ENCODE data around the gene PTBP2. TPM values are rescaled to one million over a fixed set of nuclear protein-coding genes. Genes with fewer than 3 reads are reported as not detected.

Gene PTBP2
- total and polyA plus RNA-seq, 4 donors: 2.5 to 14.6 (median 9.0) TPM

GRCh38 chr1:96715482-96715881 is 6.1 kb upstream of the PTBP2 start:
- Histone ChIP-seq H3K27ac (ENCODE audit: low read depth in 1 of 2, low read length in 2 of 2) (no peak overlapping the region), H3K4me3 (ENCODE audit: low read depth in 1 of 3, low read length in 3 of 3) (no peak overlapping the region), H3K36me3 (ENCODE audit: control insufficient read depth in 4 of 4, insufficient read depth in 3 of 4, low read depth in 1 of 4, low read length in 3 of 4) (no peaks in the 10 kb centered on the region), H3K9ac (ENCODE audit: low read depth in 1 of 2, low read length in 2 of 2) (no peak overlapping the region), H3K27me3 (ENCODE audit: control insufficient read depth in 4 of 4, insufficient read depth in 4 of 4, low read length in 3 of 4) (no peaks in the 10 kb centered on the region), H3K4me1 (ENCODE audit: control insufficient read depth in 4 of 4, insufficient read depth in 4 of 4, low read length in 3 of 4) (no peaks in the 10 kb centered on the region), H3K9me3 (ENCODE audit: control insufficient read depth in 4 of 4, low read length in 3 of 4) (no peaks in the 10 kb centered on the region)
- WGBS: 56% methylated on average over 1 of the region's 1 CpG
- no peak for TF ChIP-seq MAX (IDR thresholded peaks at IDR 0.05)
- TF ChIP-seq, protein P1, sequence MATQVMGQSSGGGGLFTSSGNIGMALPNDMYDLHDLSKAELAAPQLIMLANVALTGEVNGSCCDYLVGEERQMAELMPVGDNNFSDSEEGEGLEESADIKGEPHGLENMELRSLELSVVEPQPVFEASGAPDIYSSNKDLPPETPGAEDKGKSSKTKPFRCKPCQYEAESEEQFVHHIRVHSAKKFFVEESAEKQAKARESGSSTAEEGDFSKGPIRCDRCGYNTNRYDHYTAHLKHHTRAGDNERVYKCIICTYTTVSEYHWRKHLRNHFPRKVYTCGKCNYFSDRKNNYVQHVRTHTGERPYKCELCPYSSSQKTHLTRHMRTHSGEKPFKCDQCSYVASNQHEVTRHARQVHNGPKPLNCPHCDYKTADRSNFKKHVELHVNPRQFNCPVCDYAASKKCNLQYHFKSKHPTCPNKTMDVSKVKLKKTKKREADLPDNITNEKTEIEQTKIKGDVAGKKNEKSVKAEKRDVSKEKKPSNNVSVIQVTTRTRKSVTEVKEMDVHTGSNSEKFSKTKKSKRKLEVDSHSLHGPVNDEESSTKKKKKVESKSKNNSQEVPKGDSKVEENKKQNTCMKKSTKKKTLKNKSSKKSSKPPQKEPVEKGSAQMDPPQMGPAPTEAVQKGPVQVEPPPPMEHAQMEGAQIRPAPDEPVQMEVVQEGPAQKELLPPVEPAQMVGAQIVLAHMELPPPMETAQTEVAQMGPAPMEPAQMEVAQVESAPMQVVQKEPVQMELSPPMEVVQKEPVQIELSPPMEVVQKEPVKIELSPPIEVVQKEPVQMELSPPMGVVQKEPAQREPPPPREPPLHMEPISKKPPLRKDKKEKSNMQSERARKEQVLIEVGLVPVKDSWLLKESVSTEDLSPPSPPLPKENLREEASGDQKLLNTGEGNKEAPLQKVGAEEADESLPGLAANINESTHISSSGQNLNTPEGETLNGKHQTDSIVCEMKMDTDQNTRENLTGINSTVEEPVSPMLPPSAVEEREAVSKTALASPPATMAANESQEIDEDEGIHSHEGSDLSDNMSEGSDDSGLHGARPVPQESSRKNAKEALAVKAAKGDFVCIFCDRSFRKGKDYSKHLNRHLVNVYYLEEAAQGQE (IDR thresholded peaks at IDR 0.05): no peak
- TF ChIP-seq EGR1 (IDR thresholded peaks at IDR 0.05; ENCODE audit: low read depth in 2 of 2): no peak
- no peak for TF ChIP-seq FOXA1 (IDR thresholded peaks at IDR 0.05)
- no peak for TF ChIP-seq SP1 (IDR thresholded peaks at IDR 0.05)
- TF ChIP-seq NR2F2 (IDR thresholded peaks at IDR 0.05): no peak
- no peak for DNase-seq (ENCODE audit: low spot score)

GRCh38 chr1:96721053-96721415 is 550 bp upstream of the PTBP2 start:
- no peaks in the 10 kb centered on the region for H3K27me3 ChIP-seq (ENCODE audit: control insufficient read depth in 4 of 4, insufficient read depth in 4 of 4, low read length in 3 of 4)
- peaks cover 0 to 3% (median under 1%) of the 10 kb centered on the region in 4 donors for H3K36me3 ChIP-seq (ENCODE audit: control insufficient read depth in 4 of 4, insufficient read depth in 3 of 4, low read depth in 1 of 4, low read length in 3 of 4)
- H3K4me1 ChIP-seq (ENCODE audit: control insufficient read depth in 4 of 4, insufficient read depth in 4 of 4, low read length in 3 of 4): peaks cover 0 to 12% (median 8%) of the 10 kb centered on the region in 4 donors
- peak overlapping the region; percentile 75 to 99 (median 93) for H3K4me3 ChIP-seq (ENCODE audit: low read depth in 1 of 3, low read length in 3 of 3)
- TF ChIP-seq, protein P2, sequence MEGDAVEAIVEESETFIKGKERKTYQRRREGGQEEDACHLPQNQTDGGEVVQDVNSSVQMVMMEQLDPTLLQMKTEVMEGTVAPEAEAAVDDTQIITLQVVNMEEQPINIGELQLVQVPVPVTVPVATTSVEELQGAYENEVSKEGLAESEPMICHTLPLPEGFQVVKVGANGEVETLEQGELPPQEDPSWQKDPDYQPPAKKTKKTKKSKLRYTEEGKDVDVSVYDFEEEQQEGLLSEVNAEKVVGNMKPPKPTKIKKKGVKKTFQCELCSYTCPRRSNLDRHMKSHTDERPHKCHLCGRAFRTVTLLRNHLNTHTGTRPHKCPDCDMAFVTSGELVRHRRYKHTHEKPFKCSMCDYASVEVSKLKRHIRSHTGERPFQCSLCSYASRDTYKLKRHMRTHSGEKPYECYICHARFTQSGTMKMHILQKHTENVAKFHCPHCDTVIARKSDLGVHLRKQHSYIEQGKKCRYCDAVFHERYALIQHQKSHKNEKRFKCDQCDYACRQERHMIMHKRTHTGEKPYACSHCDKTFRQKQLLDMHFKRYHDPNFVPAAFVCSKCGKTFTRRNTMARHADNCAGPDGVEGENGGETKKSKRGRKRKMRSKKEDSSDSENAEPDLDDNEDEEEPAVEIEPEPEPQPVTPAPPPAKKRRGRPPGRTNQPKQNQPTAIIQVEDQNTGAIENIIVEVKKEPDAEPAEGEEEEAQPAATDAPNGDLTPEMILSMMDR (IDR thresholded peaks at IDR 0.05; ENCODE audit: low read depth, low read length, missing input control): no peak
- TF ChIP-seq EGR1 (IDR thresholded peaks at IDR 0.05; ENCODE audit: low read depth in 2 of 2) (no peak), RAD21 (IDR thresholded peaks at IDR 0.05) (no peak)
- DNase-seq (ENCODE audit: low spot score): no peak
- peak overlapping the region; percentile 92 to 93 for H3K27ac ChIP-seq (ENCODE audit: low read depth in 1 of 2, low read length in 2 of 2)
- H3K9me3 ChIP-seq (ENCODE audit: control insufficient read depth in 4 of 4, low read length in 3 of 4): no peaks in the 10 kb centered on the region
- WGBS: 31% methylated on average over 6 of the region's 6 CpGs
- peak overlapping the region; percentile 72 to 76 for H3K9ac ChIP-seq (ENCODE audit: low read depth in 1 of 2, low read length in 2 of 2)

DNA sequence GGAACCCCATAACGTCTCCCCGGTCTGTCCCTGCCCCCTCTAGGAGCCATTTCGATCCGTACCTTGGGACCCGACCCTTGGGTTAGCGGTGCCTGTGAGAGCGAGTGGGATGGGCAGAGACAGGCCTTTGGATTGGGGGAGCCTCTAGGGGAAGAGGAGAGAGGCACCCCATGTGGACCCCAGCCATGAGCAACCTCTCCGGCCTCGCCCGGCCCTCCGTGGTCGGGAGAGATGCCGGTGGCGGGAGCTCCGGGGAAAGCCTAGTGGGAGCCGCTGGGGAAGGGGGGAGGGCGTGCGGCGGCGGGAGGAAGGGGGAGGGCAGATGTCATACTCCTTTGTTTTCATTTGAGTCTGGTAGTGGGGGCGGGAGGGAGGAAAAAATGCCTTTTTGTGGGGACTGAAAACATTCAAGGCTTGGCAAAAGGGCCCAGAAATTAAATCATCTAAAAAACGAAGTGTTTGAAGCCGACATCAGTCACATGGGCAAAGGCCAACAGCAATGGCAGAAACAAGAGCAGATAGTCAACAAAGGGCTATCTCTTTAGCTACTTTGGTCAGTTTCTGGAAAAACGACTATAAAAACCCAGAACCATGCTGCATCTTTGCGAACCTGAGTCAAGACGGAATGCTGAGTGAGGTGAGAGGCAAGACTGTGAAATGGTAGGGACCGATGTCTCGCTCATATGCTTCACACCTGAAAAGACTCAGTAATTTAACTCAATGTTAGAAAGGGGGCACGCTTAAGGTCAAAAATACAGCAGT is 758 bp downstream of the PTBP2 start:
- H3K27me3 ChIP-seq (ENCODE audit: control insufficient read depth in 4 of 4, insufficient read depth in 4 of 4, low read length in 3 of 4): no peaks in the 10 kb centered on the region
- peaks cover 0 to 12% (median 8%) of the 10 kb centered on the region in 4 donors for H3K4me1 ChIP-seq (ENCODE audit: control insufficient read depth in 4 of 4, insufficient read depth in 4 of 4, low read length in 3 of 4)
- no peaks in the 10 kb centered on the region for H3K9me3 ChIP-seq (ENCODE audit: control insufficient read depth in 4 of 4, low read length in 3 of 4)
- WGBS: 3% methylated on average over 29 of the region's 29 CpGs
- H3K27ac ChIP-seq (ENCODE audit: low read depth in 1 of 2, low read length in 2 of 2): peak overlapping the region; percentile 92 to 93
- no peak for TF ChIP-seq FOXA1 (IDR thresholded peaks at IDR 0.05)
- TF ChIP-seq TAF1 (conservative IDR thresholded peaks at IDR 0.05): no peak
- TF ChIP-seq HNF4A (conservative IDR thresholded peaks at IDR 0.05): peak in 1 of 2 donors; percentile 3
- H3K4me3 ChIP-seq (ENCODE audit: low read depth in 1 of 3, low read length in 3 of 3): peak overlapping the region; percentile 75 to 99 (median 93)
- peaks cover 0 to 3% (median under 1%) of the 10 kb centered on the region in 4 donors for H3K36me3 ChIP-seq (ENCODE audit: control insufficient read depth in 4 of 4, insufficient read depth in 3 of 4, low read depth in 1 of 4, low read length in 3 of 4)
- H3K9ac ChIP-seq (ENCODE audit: low read depth in 1 of 2, low read length in 2 of 2): peak overlapping the region; percentile 84 to 89
- peak; percentile 68 for DNase-seq (ENCODE audit: low spot score)

Measured in liver (tissue), 9 donors.